C4-2B (cell line): ENCODE measurements around the gene GADD45A.

Source experiments
- CTCF ChIP-seq: fragments of 450-650 bp; conservative IDR thresholded peaks from 2 replicates; pipeline ENCODE4 v1.5.1; 2017; ENCODE audit warnings: mild to moderate bottlenecking
- ZFX ChIP-seq: fragments of 450-650 bp; IDR thresholded peaks from 2 replicates; pipeline ENCODE4 v1.6.1; 2017

- TF ChIP-seq CTCF (no peak), ZFX (no peak)
Measured at GRCh38 chr1:67652800-67653199, 32.2 kb upstream of the GADD45A start.
